ENCODE measurements around the gene LRRFIP1. TPM values are rescaled to one million over a fixed set of nuclear protein-coding genes. Genes with fewer than 3 reads are reported as not detected.
"Not testable (repeated sequence)": the region's sequence is repeated elsewhere in the genome, so short reads cannot be mapped to it uniquely, and the experiment has no call there.

The LRRFIP1 gene
- total RNA-seq, 1 donor from 2014 or later: 33.6 TPM

- ATAC-seq (peak; percentile 78), DNase-seq (ENCODE audit: low spot score) (peak; percentile 63)
These were observed 55.7 kb downstream of the LRRFIP1 start for GRCh38 chr2:237682856-237683670.

DNA sequence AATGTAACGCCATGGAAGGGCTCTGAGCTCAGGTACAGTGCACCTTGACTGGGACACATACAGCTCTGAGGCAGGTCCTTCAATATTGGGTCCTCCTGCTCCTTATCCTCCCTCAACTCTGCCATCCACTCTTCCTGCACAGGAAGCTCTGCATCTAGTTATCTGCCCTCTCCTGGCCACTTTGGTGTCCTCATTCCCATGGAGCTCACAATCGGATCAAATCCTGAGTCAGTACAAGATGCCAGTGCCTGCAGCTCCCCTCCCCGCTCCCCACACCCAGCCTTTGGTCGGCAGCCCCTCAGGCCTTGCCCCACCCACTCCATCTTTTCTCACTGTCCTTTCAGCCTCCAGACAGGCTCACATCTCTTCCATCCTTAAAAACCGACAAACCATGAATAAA, 58.0 kb downstream of the LRRFIP1 start:
- ATAC-seq: peak; percentile 52
- no peak for DNase-seq (ENCODE audit: low spot score)

GRCh38 chr2:237686659-237687136, 59.3 kb downstream of the LRRFIP1 start:
- ATAC-seq (no peak), DNase-seq (ENCODE audit: low spot score) (no peak)

DNA sequence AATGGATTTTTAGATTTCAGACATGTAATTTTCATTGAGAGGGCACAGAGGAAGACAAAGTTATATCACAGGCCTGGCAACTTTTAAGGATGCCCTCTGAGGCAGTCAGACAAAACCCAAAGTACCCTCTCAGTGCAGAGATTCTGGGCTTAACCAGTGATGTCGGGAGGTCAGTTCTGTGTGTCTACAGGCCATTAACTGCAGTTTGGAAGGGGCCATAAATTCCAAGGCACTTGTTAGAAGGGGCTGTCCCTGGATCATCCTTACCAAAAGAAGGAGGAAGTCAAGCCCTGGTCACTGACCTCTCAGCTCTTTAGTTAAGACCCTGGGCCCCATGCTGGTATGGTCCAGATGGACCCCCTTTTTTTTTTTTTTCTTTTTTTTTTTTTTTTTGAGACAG, 60.7 kb downstream of the LRRFIP1 start:
- no peak for ATAC-seq
- DNase-seq (ENCODE audit: low spot score): no peak

GRCh38 chr2:237688541-237688940, 61.2 kb downstream of the LRRFIP1 start:
- ATAC-seq; DNase-seq (ENCODE audit: low spot score): not testable (repeated sequence)

- DNase-seq (ENCODE audit: low spot score) (no peak), ATAC-seq (no peak)
These were observed 62.1 kb downstream of the LRRFIP1 start for GRCh38 chr2:237689336-237690131.

DNA sequence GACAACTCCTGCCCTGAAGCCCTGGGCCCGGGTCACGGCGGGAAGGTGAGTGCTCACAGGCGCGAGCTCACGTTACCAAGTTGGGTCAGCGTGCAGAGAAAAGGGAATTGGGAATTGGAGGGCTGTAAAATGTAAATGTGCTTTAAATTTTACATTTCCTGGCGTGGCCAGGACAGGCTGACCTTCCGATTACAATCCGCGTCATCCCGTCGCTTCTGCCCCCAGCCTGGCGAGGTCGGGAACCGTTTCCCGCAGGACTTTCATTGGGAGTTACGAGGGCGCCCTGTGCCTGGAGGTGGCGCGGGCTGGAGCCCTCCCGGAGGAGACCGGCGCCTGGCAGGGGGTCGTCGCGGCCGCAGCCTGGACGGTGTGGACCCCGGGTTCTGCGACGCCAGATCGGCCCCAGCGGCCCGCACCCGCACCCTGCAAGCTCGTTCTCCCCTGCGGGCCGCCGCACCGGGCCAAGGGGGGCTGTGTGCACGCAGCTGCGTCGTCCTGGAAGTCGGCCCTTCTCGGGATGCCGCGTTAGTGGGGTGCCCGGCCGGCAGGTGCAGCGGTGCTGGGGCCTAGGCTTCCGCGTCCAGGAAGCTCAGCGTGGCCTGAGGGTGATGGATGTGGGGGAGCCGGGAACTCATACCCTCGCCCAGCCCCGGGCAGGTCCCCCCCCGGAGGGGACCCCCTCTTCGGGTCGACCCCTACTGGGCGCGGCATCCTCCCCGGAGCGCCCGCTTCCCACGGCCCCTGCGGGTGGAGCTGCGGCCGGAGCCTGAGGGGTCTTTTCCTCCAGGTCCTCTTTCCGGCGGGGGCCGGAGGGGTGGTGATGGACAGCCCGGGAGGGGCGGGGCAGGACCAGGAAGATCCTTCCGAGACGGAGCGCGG, 63.9 kb downstream of the LRRFIP1 start:
- DNase-seq (ENCODE audit: low spot score) (no peak), ATAC-seq (peak; percentile 1)

GRCh38 chr2:237691908-237692600, 64.7 kb downstream of the LRRFIP1 start:
- peak; percentile 95 for DNase-seq (ENCODE audit: low spot score)
- peak; percentile 90 for ATAC-seq

- ATAC-seq: peak; percentile 27
- peak; percentile 66 for DNase-seq (ENCODE audit: low spot score)
These were observed 65.4 kb downstream of the LRRFIP1 start for GRCh38 chr2:237692601-237693290.

- ATAC-seq: no peak
- no peak for DNase-seq (ENCODE audit: low spot score)
These were observed 66.1 kb downstream of the LRRFIP1 start for GRCh38 chr2:237693291-237693994.

GRCh38 chr2:237694415-237695194, 67.2 kb downstream of the LRRFIP1 start:
- no peak for ATAC-seq
- DNase-seq (ENCODE audit: low spot score): peak; percentile 44

DNA sequence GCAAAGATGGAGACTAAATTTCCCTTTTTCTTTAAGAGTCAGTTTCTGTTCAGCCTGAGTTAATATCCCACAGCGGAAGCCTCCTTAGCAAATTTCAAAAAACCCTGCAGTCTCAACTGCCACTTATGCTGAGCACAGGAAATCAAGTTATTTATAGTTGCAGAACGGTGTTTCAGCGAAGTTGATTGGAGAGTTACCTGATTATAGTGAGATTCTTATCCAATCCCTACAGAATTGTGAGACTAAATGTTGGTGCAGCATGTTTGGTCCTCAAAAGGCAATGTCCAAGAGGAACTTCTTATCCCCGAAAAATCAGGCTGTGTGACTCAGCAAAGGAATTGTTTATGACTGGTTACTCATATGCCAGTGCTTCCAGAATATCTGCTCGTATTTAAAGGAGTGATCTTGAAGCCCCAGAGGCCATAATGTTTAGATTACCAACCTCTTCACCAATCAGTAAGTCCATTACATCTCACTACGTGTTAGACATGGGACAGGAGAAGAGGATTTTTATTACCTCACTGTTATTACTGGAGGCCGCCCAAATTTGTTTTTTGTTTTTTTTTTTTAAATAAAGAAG, 67.9 kb downstream of the LRRFIP1 start:
- DNase-seq (ENCODE audit: low spot score): peak; percentile 1
- ATAC-seq: no peak

DNA sequence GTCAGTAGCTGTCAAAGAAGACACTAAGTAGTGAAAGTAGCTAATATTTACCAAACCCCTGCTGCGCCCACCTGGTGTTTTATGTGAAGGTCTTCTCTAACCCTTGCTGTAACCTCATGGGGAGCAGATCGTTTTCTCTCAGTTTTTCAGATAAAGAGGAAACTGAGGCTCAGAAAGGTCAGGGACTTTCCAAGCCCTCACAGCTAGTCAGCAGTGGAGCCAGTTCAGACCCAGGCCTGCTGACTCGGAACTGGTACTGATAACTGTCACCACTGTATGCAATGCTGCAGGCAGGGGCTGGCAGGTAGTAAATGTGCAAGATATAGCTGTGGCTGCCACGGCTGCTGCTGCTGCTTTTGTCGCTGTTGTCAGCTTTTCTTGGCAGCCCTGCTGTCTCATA, 69.1 kb downstream of the LRRFIP1 start:
- ATAC-seq: no peak
- peak; percentile 33 for DNase-seq (ENCODE audit: low spot score)

DNA sequence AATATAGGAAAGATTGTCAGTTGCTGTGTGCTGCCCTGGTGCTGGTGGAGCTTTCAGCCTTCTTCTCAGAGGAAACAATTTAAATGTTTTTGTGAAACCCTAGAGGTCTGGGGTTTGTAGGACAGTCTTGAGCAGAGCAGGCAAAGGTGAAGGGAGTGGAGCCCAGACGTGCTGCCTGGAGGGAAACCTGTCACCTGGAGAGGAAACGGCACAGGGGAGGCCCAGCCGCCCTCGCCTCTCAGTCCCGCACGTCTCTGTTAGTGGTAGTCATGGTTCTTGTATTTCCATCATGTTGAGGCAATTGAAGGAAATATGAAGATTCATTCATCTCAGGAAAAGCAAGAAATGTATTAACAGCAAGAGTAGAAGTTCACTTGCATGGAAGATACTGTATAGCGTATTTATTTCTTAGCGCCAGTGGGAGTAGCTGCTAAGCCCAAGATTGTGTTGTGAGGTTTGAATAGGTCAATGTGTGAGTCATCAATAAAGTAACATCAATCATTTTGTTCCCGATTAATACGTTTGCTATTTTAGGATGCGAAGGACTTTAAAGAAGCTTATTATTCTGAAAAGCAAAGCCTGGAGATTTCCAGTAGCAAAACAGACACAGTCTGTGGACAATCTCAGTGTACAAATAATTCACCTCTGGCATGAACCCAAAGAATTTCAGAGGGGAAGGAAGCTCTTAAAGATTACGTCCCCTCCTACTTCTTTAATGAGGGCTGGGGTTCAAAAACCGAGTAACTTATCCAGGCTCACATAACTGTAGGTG, 70.4 kb downstream of the LRRFIP1 start:
- DNase-seq (ENCODE audit: low spot score) (peak; percentile 27), ATAC-seq (no peak)

DNA sequence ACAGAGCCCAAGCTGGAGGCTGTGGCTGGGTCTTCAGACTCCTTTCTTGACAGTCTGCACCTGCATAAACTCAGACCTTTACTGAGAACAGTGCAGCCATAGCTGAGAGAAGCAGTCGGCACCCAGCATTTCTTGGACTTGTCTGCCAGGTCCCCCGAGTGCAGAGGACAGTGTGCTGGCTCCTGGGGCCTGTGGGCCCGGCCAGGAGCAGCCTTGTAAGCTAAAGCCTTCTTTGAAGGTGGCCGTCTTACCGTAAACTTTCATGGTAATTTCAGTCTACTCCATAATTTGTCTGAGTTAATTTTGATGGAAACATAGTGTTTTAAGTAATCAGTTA, 70.9 kb downstream of the LRRFIP1 start:
- DNase-seq (ENCODE audit: low spot score) (peak; percentile 41), ATAC-seq (no peak)

DNA sequence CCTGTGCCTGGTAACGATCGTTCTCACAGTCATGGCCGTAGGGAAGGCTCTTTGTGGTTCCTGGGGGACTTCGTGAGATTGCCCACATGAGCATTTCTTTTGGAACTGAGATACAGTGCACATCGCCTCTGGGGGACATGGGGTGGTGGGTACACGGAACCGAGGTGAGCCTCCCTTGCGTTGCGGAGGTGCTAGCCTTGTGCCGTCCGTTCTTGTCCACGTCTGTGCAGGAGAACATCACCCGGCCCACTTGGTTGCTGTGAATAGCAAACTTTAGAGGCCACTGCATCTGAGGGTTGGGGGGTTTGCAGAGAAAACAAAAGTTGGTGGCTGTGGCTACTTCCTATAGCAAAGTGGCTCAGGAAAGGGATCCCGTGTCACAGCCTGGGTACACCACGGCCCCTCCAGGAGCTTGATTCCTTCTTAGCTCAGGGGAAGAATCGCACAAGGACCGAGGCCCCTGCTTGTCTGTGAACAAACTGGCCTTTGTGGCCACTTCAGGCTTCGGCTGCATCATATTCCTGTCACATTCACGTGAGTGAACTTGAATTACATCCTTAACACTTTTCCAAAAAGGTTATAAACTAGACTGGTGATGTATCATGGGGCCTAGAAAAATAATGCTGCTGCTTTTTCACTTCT, 72.6 kb downstream of the LRRFIP1 start:
- DNase-seq (ENCODE audit: low spot score) (peak; percentile 33), ATAC-seq (no peak)

Measured in left lobe of liver (tissue), 2 donors.